ENCODE results near the gene VSX1. TPM values are rescaled to one million over a fixed set of nuclear protein-coding genes. Genes with fewer than 3 reads are reported as not detected.
A peak's percentile ranks its signal among the peaks of the same experiment; 100 is the strongest.

The VSX1 gene
- total and polyA plus RNA-seq, 2 donors (not counting 1 experiment from before 2014, with no cell fraction given), result not detected

DNA sequence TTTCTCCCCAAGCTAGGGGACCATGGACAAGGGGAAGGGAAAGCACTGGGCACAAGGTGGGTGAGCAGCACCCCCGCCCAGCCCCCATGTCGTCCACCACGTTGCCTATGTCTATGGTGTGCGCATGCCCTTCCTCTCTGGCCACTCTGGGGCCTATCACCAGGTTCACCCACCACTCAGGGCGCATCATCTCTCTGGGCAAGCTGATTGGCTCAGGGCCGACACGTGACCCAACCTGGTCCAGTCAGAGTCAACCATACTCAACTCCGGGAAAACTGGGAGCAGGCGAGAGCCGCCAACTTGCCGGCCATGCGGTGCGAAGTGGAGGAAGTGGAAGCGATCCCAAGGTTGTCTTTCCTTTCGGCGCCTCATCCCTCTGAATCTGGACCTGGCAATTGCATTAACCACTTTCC lies 49.9 kb downstream of the VSX1 start:
- Histone ChIP-seq H3K4me3 (replicated peaks in 1 of 4; ENCODE audit: control extremely low read depth in 1 of 4, insufficient read depth in 1 of 4, low read depth in 3 of 4, low read length in 4 of 4) (no peak overlapping the region), H3K4me2 (ENCODE audit: extremely low read depth, insufficient read depth, low read length) (no peak overlapping the region), H3K27me3 (ENCODE audit: control insufficient read depth, insufficient read depth, low read length) (peaks cover under 1% of the 10 kb centered on the region), H3K79me2 (ENCODE audit: control insufficient read depth, insufficient read depth, low read length) (no peaks in the 10 kb centered on the region), H2AFZ (ENCODE audit: low read length) (no peak overlapping the region), H3K9ac (ENCODE audit: insufficient read depth, low read length) (no peak overlapping the region), H3K9me3 (ENCODE audit: control insufficient read depth, insufficient read depth, low read depth, low read length) (no peaks in the 10 kb centered on the region), H3K4me1 (ENCODE audit: control insufficient read depth, extremely low read depth, insufficient read depth, low read length) (no peaks in the 10 kb centered on the region), H4K20me1 (ENCODE audit: control insufficient read depth, extremely low read depth, insufficient read depth, low read length) (no peaks in the 10 kb centered on the region), H3K36me3 (ENCODE audit: control insufficient read depth, insufficient read depth, low read length) (no peaks in the 10 kb centered on the region), H3K27ac (ENCODE audit: insufficient read depth, low read length) (no peak overlapping the region)
- peak in 1 of 2 donors; percentile 4 for DNase-seq (ENCODE audit: low read depth in 2 of 2)
- no peak for TF ChIP-seq EZH2 (IDR thresholded peaks at IDR 0.05; ENCODE audit: low read length, missing control alignments)
- TF ChIP-seq, protein P1, sequence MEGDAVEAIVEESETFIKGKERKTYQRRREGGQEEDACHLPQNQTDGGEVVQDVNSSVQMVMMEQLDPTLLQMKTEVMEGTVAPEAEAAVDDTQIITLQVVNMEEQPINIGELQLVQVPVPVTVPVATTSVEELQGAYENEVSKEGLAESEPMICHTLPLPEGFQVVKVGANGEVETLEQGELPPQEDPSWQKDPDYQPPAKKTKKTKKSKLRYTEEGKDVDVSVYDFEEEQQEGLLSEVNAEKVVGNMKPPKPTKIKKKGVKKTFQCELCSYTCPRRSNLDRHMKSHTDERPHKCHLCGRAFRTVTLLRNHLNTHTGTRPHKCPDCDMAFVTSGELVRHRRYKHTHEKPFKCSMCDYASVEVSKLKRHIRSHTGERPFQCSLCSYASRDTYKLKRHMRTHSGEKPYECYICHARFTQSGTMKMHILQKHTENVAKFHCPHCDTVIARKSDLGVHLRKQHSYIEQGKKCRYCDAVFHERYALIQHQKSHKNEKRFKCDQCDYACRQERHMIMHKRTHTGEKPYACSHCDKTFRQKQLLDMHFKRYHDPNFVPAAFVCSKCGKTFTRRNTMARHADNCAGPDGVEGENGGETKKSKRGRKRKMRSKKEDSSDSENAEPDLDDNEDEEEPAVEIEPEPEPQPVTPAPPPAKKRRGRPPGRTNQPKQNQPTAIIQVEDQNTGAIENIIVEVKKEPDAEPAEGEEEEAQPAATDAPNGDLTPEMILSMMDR (conservative IDR thresholded peaks at IDR 0.05 in 1 of 2, IDR thresholded peaks at IDR 0.05 in 1 of 2; ENCODE audit: low read depth in 1 of 2, low read length in 2 of 2), result no peak

DNA sequence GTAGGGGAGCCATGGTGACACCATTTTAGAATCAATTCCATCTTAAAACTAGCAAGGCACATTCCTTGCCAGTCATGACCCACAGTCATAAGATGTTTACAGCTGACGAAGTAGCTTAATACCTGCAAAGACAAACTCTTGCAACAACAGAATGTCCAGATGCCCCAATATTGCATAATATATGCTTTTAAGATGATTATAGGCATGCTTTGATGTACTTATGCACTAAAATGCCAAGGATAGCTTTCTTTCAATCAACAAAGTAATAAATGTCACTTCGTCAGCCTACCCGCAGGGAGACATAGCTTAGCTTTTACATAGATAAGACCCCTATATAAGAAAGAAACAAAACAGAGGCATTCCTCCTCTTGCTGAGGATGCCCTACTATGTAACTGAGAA lies 50.7 kb downstream of the VSX1 start:
- H3K9me3 ChIP-seq (ENCODE audit: control insufficient read depth, insufficient read depth, low read depth, low read length), result no peaks in the 10 kb centered on the region
- TF ChIP-seq, protein P1 (conservative IDR thresholded peaks at IDR 0.05 in 1 of 2, IDR thresholded peaks at IDR 0.05 in 1 of 2; ENCODE audit: low read depth in 1 of 2, low read length in 2 of 2), result no peak
- TF ChIP-seq EZH2 (IDR thresholded peaks at IDR 0.05; ENCODE audit: low read length, missing control alignments), result no peak
- H3K9ac ChIP-seq (ENCODE audit: insufficient read depth, low read length), result no peak overlapping the region
- H3K79me2 ChIP-seq (ENCODE audit: control insufficient read depth, insufficient read depth, low read length), result no peaks in the 10 kb centered on the region
- no peak overlapping the region for H3K4me3 ChIP-seq (replicated peaks in 1 of 4; ENCODE audit: control extremely low read depth in 1 of 4, insufficient read depth in 1 of 4, low read depth in 3 of 4, low read length in 4 of 4)
- no peak overlapping the region for H2AFZ ChIP-seq (ENCODE audit: low read length)
- peaks cover 3% of the 10 kb centered on the region for H3K27me3 ChIP-seq (ENCODE audit: control insufficient read depth, insufficient read depth, low read length)
- no peaks in the 10 kb centered on the region for H3K36me3 ChIP-seq (ENCODE audit: control insufficient read depth, insufficient read depth, low read length)
- H4K20me1 ChIP-seq (ENCODE audit: control insufficient read depth, extremely low read depth, insufficient read depth, low read length), result no peaks in the 10 kb centered on the region
- H3K4me2 ChIP-seq (ENCODE audit: extremely low read depth, insufficient read depth, low read length), result no peak overlapping the region
- DNase-seq (ENCODE audit: low read depth in 2 of 2), result no peak
- H3K27ac ChIP-seq (ENCODE audit: insufficient read depth, low read length), result no peak overlapping the region
- no peaks in the 10 kb centered on the region for H3K4me1 ChIP-seq (ENCODE audit: control insufficient read depth, extremely low read depth, insufficient read depth, low read length)

DNA sequence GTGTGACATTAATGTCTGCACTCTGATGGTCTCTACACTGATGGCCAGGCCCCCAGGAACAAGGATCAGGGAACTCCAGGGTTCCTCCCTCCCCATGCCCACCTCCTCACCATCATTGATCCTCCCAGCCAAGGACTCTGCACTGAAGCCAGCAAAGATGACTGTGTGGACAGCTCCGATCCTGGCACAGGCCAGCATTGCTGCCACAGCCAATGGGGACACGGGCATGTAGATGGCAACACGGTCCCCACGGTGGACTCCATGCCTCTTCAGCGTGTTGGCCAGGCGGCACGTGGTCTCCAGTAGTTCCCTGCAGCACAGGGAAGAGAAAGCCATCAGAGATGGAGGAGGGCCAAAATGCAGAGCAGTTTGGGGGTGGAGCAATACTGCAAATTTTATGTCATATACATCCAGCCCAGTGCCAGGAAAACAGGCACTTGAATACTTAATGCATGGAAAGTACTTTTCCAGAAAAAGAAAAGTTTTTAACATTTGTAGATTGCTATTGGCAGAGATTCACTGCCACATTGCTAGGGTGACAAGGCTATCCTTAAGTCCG lies 51.2 kb downstream of the VSX1 start:
- peaks cover 3% of the 10 kb centered on the region for H3K27me3 ChIP-seq (ENCODE audit: control insufficient read depth, insufficient read depth, low read length)
- no peaks in the 10 kb centered on the region for H3K79me2 ChIP-seq (ENCODE audit: control insufficient read depth, insufficient read depth, low read length)
- no peaks in the 10 kb centered on the region for H4K20me1 ChIP-seq (ENCODE audit: control insufficient read depth, extremely low read depth, insufficient read depth, low read length)
- TF ChIP-seq EZH2 (IDR thresholded peaks at IDR 0.05; ENCODE audit: low read length, missing control alignments), result no peak
- TF ChIP-seq, protein P1 (conservative IDR thresholded peaks at IDR 0.05 in 1 of 2, IDR thresholded peaks at IDR 0.05 in 1 of 2; ENCODE audit: low read depth in 1 of 2, low read length in 2 of 2), result no peak
- no peaks in the 10 kb centered on the region for H3K36me3 ChIP-seq (ENCODE audit: control insufficient read depth, insufficient read depth, low read length)
- no peak overlapping the region for H3K4me2 ChIP-seq (ENCODE audit: extremely low read depth, insufficient read depth, low read length)
- H3K9me3 ChIP-seq (ENCODE audit: control insufficient read depth, insufficient read depth, low read depth, low read length), result no peaks in the 10 kb centered on the region
- H3K27ac ChIP-seq (ENCODE audit: insufficient read depth, low read length), result no peak overlapping the region
- no peaks in the 10 kb centered on the region for H3K4me1 ChIP-seq (ENCODE audit: control insufficient read depth, extremely low read depth, insufficient read depth, low read length)
- H3K4me3 ChIP-seq (replicated peaks in 1 of 4; ENCODE audit: control extremely low read depth in 1 of 4, insufficient read depth in 1 of 4, low read depth in 3 of 4, low read length in 4 of 4), result no peak overlapping the region
- H2AFZ ChIP-seq (ENCODE audit: low read length), result no peak overlapping the region
- no peak for DNase-seq (ENCODE audit: low read depth in 2 of 2)
- no peak overlapping the region for H3K9ac ChIP-seq (ENCODE audit: insufficient read depth, low read length)
